Kidney capillary endothelial cell (primary cell): ENCODE data around the gene BMERB1.
"Not testable (repeated sequence)": the region's sequence is repeated elsewhere in the genome, so short reads cannot be mapped to it uniquely, and the experiment has no call there.

Experiments
- DNase-seq: peaks from one replicate; pipeline ENCODE4 v3.0.0-alpha.2; 2018; ENCODE audit warnings: low spot score

The BMERB1 gene

DNA sequence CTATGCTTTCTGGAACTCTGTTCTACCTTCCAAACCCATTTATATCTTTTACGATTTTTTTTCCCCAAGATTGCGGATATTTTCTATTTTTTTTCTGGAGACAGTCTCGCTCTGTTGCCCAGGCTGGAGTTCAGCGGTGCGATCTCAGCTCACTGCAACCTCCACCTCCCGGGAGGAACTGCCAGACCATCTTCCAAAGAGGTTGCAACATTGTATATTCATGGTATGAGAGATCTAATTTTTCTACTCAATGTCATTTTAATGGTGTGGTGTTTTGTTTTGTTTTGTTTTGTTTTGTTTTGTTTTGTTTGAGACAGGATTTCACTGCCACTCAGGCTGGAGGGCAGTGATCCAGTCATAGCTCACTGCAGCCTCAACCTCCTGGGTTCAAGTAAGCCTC, 8.5 kb upstream of the BMERB1 start:
- no peak for DNase-seq

DNA sequence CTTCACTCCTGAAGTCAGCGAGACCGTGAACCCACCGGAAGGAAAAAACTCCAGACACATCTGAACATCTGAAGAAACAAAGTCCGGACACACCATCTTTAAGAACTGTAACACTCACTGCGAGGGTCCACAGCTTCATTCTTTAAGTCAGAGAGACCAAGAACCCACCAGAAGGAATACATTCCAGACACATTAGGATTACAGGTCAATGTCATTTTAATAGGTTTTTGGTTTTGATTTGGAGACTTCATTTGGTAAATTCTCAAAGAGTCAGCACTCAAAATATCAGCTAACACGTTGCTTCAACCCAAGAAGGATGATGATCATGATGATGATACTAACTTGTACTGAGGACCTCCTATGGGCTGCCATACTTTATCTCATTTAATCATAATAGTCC, 7.6 kb upstream of the BMERB1 start:
- DNase-seq = no peak

DNA sequence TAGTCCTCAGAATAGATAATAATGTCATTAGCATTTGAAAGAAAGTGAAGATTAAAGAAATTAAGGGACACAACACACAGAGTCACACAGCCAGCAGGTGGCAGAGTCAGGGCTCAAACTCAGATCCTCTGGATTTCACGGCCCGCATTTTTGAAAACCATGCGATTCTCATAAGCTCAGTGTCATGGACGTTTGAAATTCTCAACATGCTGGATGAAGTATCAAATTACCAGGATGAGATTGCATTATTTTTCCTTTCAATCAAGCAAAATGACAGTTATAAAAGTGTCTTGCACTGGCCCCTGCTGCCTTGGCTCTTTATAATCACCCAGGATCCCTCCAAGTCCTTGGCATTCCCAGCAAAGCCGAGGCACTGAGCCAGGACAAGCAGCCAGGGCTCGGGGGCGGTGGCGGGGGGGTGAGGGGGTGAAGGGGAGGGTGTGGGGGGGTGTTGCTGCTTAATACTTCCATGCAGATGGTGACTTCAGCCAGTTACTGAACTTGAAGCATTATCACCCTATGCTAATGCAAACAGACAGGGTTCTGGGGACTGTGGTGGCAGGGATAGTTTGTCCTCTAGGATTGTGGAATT, 6.6 kb upstream of the BMERB1 start:
- peak; percentile 46 for DNase-seq

DNA sequence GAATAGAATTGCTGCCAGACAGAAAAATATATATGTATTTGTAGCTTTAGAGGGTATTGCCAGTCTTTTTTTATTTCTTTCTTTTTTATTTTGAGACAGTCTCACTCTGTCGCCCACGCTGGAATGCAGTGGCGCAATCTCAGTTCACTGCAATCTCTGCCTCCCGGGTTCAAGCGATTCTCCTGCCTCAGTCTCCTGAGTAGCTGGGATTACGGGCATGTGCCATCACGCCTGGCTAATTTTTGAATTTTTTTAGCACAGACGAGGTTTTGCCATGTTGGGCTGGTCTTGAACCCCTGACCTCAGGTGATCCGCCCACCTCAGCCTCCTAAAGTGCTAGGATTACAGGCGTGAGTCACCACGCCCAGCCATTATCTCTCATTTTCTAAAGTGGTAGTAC, 3.5 kb upstream of the BMERB1 start:
- DNase-seq = not testable (repeated sequence)

DNA sequence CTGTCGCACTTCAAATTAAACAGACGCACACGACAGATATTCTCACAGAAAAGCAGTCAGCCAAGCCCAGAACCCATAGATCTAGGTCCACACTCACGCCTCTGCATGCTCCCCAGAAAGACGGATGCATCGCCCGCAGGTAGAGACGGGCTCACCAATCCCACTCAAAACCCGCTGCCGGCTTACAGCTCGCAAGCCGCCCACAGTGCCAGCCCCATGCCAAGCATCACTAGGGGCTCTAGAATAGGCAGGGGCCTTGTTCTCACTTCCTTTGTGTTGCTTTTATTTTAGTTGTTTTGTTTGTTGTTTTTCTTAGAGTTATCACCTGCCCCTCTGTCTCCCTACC, 336 bp upstream of the BMERB1 start:
- DNase-seq = no peak

DNA sequence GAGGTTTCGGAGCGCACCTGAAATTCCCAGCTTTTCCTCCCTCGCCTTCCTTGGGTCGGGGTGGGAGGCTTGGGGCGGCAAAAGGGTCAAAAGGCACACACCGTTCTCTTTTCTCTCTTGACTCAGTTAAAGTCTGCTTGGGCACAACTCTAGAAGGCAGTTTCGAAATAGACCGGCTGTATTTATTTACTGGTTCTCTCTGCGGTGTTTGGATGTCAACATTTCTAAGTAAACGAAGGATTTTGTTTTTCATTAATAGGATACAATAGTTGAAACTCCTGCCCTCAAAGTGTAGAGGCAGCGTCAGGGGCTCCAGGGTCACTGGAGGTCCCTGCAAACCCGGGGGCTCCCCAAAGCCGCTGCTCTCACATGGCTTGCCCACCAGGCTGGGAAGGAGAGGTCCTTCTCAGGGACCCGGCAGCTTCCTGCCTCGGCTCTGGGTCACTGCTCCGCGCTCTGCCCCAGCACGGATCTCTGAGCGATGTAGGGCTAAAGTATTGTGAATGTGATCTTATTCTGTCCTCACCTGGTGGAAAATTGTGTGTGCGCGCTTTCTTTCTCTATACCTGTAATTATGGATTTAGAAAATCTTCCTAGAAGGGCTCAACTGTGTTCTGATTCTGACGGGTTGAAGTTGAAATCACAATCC, 952 bp downstream of the BMERB1 start:
- no peak for DNase-seq

DNA sequence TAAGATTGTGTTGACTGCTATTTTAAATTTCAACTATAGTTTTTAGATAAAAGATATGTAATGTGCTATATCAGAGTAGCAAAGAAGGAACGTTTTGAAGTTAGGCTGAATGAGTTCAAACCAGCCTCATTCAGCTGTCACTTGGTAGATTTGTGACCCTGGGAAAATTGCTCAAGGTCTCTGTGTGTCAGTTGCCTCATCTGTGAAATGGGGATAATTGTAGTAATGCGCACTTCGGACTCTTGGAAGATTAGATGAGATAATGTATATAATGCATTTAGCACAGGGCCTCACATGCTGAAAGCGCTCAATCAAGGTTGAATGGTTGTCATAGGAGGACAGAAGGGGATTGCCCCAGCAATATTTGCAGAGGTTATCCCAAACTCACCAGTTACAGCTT, 4.7 kb downstream of the BMERB1 start:
- DNase-seq = no peak

DNA sequence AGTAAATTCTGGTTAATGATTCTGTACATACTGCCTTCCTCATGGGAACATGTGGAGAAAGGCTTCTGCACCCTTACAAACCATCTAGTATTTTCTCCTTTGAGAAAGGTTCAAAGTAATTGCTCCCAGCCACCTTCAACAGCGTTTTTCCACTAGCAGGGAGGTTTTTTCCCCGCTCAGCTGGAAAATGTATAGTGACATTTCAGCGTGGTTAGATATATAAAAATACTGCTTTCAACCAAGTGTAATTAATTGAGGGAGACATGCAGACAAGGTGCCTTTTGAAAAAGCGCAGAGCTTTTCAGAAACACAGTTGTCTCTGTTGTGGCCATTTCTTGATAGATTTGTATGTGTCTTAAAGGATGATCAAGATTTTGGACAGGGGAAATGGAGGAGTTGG, 5.1 kb downstream of the BMERB1 start:
- DNase-seq = no peak

DNA sequence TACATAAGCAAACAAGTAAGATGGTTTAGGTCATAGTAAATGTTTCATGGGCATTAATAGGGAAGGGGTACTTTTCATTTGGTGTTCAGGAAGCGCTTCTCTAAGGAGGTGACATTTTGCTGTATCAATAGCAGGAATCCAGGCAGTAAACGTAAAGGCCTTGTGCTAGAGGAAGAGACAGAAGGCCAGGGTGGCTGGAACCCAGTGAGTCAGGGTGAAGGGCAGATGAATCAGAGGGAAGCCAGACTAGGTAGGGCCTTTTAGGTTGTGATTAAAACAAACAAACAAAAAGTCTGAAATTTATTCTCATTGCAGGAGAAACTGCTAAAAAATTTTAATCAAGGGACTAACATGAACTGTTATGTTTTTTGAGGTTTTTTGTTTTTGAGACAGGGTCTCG, 6.5 kb downstream of the BMERB1 start:
- peak; percentile 75 for DNase-seq

DNA sequence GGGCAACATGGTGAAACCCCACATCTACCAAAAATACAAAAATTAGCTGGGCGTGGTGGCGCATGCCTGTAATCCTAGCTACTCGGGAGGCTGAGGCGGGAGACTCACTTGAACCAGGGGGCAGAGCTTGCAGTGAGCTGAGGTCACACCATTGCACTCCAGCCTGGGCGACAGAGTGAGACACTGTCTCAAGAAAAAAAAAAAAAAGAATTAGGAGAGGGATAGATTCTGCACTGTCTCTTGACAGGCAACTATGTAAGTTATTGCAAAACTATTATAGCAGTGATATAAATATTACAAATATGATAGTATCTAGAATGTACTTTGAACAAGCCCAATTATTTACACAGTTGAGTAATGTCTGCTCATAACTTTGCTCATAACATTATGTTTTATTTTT, 7.8 kb downstream of the BMERB1 start:
- not testable (repeated sequence) for DNase-seq

DNA sequence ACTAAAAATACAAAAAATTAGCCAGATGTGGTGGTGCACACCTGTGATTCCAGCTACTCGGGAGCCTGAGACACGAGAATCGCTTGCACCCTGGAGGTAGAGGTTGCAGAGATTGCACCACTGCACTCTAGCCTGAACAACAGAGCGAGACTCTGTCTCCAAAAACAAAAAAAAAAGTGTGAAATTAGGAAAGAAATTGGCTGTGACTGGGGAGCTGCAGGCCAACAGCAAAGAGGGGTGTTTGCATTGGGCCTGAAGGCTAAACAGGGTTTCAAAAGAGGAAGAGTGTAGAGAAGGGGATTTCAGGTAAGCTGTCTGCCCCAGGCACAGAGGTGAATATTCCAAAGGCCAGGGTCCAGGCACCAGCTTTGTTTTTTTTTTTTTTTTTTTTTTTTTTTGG, 9.4 kb downstream of the BMERB1 start:
- DNase-seq = no peak

DNA sequence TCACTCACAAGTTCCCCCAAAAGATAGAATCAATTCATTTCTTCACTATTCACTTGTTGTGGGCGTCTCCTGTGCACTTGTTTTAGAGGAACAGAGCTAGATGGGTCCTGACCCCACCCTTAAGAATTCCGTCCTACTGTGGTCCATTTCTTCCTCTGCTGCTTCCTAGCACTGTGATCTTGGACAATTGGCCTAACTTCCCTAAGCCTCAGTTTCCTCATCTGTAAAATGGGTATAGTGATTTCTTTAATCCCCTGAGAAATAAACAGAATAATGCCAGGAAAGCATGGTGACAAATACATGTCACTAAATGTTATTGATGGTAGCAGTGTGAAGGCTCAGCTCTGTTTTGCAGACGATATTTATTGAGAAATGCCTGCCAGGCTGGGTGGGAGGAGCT, 9.9 kb downstream of the BMERB1 start:
- no peak for DNase-seq

DNA sequence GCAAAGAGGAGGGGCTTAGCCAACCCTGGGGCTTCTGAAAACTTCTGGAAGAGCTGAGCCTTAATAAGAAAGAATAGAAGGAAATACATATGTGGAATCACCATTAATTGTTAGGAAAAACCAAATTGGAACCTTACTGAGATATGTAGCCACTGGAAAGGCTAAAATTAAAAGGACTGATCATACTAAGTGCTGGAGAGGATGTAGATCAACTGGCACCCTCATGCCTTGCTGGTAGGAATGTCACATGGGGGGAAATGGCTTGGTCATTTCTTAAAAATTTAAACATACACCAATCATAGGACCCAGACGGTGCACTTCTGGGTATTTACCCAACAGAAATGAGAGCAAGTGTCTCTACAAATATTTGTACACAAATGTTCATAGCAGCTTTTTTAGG, 11.1 kb downstream of the BMERB1 start:
- no peak for DNase-seq

DNA sequence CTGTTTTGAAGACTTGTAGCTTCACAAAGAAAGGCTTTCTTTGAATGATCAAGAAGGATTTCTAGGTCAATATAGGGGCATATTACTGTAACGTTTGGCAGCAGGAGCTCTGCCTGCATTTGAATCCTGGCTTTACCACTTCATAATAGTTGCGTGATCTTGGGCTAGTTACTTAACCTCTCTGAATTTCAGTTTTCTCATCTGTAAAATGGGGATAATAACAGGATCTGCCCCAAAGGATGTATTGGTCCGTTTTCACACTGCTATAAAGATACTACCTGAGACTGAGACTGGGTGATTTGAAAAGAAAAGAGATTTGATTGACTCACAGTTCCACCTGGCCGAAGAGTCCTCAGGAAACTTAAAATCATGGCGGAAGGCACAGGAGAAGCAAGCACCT, 12.5 kb downstream of the BMERB1 start:
- no peak for DNase-seq

DNA sequence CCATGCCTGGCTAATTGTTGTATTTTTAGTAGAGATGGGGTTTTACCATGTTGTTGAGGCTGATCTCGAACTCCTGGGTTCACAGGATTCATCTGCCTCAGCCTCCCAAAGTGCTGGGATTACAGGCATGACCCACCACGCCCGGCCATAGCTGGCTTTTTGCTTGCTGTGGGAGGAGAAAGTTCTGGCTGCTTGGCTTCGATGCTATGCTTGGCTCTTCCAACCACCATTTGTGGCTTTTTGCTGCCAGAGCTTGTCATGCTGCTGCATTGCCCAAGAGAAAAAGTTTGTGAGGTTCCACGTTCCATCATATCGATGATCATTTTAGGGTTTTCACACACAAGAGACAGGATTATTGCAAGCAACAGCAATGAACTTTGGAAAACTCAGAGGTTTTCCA, 16.2 kb downstream of the BMERB1 start:
- DNase-seq = no peak

DNA sequence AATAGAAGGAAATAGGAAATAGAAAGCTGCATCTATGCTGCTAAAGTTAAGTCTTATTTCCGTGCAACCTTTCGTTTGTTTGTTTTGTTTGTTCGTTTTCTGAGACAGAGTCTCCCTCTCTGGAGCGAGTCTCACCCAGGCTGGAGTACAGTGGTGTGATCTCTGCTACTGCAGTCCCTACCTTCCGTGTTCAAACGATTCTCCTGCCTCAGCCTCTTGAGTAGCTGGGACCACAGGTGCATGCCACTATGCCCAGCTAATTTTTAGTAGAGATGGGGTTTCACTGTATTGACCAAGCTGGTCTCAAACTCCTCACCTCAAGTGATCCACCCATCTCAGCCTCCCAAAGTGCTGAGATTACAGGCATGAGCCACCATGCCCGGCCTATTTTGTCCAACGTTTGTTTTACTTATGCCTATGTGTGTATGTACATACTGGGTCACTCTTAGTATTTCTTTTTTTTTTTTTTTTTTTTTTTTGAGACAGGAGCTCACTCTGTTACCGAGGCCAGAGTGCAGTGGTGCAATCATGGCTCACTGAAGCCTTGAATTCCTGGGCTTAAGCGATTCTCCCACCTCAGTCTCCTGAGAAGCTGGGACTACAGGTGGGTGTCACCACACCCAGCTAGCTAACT, 16.8 kb downstream of the BMERB1 start:
- no peak for DNase-seq

DNA sequence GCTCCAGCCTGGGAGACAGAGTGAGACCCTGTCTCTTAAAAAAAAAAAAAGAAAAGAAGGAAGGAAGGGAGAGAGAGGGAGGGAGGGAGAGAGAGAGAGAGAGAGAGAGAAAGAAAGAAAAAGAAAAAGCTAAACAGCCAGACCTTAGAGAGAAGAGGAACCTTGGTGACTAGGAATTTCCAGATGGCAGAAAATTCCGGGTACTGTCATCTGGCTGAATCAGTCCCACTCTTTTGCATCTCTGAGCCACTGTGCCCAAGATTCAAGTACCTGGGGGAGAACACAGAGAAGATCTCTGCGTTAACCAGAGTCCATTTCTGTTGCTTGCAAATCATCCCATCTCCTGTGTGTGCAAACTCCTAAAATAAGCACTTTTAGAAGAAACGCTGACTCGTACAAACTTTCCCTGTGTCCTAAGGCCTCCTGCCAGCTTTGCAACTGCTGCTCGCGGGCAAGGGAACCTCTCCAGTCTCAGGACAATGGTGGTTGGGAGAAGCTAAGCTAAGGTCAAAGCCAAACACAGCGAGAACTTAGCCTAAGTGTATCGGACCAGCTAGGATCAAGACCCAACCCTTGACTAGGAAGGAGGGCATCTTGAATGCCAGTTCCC, 18.0 kb downstream of the BMERB1 start:
- DNase-seq = no peak

DNA sequence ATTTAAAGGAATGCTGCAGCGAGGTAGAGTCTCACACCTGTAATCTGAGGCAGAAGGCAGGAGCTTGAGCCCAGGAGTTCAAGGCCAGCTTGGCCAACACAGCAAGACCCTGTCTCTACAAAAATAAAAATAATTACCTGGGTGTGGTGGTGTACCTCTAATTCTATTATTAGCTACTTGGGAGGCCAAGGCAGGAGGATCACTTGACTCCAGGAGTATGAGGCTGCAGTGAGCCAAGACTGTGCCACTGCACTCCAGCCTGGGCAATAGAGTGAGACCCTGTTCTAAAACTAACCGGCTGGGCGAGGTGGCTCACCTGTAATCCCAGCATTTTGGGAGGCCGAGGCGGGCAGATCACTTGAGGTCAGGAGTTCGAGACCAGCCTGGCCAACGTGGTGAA, 18.9 kb downstream of the BMERB1 start:
- DNase-seq = not testable (repeated sequence)

DNA sequence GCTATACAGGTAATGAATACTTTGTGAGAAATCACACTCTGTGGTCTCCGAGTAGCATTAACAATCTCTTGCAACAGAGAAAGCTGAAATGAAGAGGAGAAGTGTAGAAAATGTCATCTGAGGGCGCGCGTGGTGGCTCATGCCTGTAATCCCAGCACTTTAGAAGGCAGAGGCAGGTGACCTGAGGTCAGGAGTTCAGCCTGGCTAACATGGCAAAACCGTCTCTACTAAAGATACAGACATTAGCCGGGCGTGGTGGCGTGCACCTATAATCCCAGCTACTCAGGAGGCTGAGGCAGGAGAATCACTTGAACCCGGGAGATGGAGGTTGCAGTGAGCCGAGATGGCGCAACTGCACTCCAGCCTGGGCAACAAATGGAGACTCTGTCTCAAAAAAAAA, 20.5 kb downstream of the BMERB1 start:
- DNase-seq = not testable (repeated sequence)

DNA sequence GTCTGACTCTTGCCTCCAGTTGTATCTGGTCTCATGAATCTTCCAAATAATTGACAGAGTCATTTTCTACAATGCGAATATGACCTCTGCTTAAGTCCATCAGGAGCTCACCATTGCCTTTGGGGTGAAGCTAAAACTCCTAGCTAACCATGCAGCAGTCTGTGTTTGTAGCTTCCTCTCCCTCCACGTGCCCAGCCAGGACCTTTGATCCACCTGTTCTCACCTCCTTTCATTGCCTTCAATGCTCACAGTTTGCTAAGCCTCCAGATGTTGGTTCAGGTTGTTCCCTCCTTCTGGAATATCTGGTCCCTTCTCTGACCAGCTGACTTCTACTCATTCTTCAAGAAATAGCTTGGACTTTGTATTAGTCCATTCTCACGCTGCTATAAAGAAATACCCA, 23.0 kb downstream of the BMERB1 start:
- no peak for DNase-seq

DNA sequence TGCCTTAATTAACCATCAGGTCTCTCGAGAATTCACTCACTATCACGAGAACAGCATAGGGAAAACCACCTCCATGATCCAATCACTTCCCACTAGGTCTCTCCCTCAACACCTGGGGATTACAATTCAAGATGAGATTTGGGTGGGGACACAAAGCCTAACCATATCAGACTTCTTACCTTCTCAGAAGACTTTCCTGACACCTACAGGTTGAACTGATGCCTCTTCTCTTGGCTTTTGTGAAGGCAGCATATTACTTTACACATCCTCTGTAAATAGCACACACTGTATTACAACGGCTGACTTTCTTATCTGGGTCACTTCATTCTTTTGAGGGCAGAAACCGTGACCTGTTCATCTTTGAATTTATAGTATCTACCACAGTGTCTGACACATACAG, 23.6 kb downstream of the BMERB1 start:
- no peak for DNase-seq

DNA sequence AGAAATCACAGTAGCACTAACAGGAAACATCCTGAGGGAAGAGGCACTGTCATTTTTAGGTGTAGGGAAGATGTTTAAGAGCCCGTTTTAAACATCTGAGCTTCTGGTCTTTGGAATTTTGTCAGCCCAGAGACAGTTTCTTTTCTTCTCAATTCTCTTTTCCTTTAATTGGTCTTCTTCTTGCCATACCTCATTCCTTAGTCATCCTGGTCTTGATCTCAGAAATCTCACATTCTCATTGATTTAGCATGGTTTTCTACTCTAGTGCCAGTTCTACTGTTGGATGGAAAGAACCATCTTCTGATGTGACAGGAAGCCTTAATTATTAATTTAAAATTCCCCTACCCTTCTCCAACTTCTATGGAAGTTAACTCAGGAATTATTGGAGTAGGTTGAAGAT, 25.4 kb downstream of the BMERB1 start:
- DNase-seq = no peak

DNA sequence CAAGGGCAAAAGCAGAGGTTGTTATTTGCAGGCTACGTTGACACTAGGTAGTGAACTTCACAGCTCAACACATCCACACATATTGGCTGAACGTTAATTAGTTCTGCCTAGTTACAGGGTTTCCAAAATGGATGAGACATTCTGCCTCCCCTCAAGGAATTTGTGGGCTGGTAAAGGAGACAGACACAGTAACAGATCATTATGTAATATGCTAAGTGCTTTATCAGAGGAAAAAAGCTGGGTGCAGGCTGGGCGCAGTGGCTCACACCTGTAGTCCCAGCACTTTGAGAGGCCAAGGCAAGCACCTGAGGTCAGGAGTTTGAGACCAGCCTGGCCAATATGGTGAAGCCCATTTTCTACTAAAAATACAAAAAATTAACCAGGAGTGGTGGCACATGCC, 26.2 kb downstream of the BMERB1 start:
- no peak for DNase-seq

DNA sequence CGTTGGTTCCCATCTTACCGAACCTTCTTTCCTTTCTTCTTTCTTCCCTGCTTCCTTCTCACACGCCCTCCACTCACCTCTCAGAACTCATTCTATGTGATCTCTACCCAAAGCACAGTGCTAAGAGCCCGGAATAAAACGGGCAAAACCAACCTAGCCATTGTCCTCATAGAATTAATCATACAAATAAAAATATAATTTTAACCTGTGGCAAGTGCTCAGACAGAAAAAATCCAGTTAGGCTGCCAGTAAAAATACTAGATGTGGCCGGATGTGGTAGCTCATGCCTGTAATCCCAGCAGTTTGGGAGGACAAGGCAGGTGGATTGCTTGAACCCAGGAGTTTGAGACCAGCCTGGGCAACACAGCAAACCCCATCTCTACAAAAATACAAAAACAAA, 27.0 kb downstream of the BMERB1 start:
- DNase-seq = no peak
